A549 (cell line): ENCODE measurements around the gene OR2T10.

Experiments
- BHLHE40 ChIP-seq: IDR thresholded peaks from 2 replicates; pipeline ENCODE4 v1.6.1; 2012; ENCODE audit warnings: low read depth, low read length, inconsistent platforms
- ELK1 ChIP-seq: fragments of 150-350 bp; IDR thresholded peaks from 2 replicates; pipeline ENCODE4 v1.6.1; 2014; ENCODE audit warnings: low read depth, mild to moderate bottlenecking, low read length
- EP300 ChIP-seq, 2 experiments: fragments of >200 bp; sonication (Bioruptor Twin); formaldehyde crosslinking; IDR thresholded peaks; 2 replicates in 1 of 2; 3 replicates in 1 of 2; pipeline ENCODE4 v1.6.1; 2016 to 2017
- FOSL2 ChIP-seq, 2 experiments: fragments of 450-650 bp in 1 of 2; fragments of >200 bp in 1 of 2; sonication (Bioruptor Twin) in 1 of 2; formaldehyde crosslinking; IDR thresholded peaks; 2 replicates each; pipeline versions ENCODE4 v1.5.0 to v1.6.1; 2016 to 2020; ENCODE audit warnings: mild to moderate bottlenecking in 1 of 2, moderate library complexity in 1 of 2
- HOXA7 ChIP-seq: fragments of 250-450 bp; sonication (Bioruptor Pico); IDR thresholded peaks from 2 replicates; pipeline ENCODE4 v1.5.0; 2020; ENCODE audit warnings: mild to moderate bottlenecking, moderate library complexity
- JUN ChIP-seq, 2 experiments: fragments of >200 bp; sonication (Bioruptor Twin); formaldehyde crosslinking; IDR thresholded peaks; 2 replicates in 1 of 2; 3 replicates in 1 of 2; pipeline ENCODE4 v1.6.1; 2016 to 2017
- KDM1A ChIP-seq: fragments of 200-600 bp; sonication (generic); IDR thresholded peaks from 2 replicates; pipeline ENCODE4 v1.6.1; 2016; ENCODE audit warnings: low read depth, mild to moderate bottlenecking
- NR3C1 ChIP-seq: fragments of >200 bp; sonication (Bioruptor Twin); formaldehyde crosslinking; IDR thresholded peaks from 3 replicates; pipeline ENCODE4 v1.6.1; 2017
- POLR2A ChIP-seq: IDR thresholded peaks from 2 replicates; pipeline ENCODE4 v1.6.1; 2012; ENCODE audit warnings: mild to moderate bottlenecking, low read length
- POLR2AphosphoS2 ChIP-seq: conservative IDR thresholded peaks from 2 replicates; pipeline ENCODE4 v1.6.1; 2012; ENCODE audit warnings: low read length, improper control_type of control experiment, inconsistent platforms
- ZNF302 ChIP-seq: fragments of 250-450 bp; sonication (Bioruptor Pico); IDR thresholded peaks from 2 replicates; pipeline ENCODE4 v1.9.0; 2021; ENCODE audit warnings: inconsistent platforms, mild to moderate bottlenecking, moderate library complexity
- TF ChIP-seq, protein P1 (sequence below): fragments of >200 bp; sonication (Bioruptor Twin); formaldehyde crosslinking; IDR thresholded peaks from 3 replicates; pipeline ENCODE4 v1.5.1; 2016

DNA sequence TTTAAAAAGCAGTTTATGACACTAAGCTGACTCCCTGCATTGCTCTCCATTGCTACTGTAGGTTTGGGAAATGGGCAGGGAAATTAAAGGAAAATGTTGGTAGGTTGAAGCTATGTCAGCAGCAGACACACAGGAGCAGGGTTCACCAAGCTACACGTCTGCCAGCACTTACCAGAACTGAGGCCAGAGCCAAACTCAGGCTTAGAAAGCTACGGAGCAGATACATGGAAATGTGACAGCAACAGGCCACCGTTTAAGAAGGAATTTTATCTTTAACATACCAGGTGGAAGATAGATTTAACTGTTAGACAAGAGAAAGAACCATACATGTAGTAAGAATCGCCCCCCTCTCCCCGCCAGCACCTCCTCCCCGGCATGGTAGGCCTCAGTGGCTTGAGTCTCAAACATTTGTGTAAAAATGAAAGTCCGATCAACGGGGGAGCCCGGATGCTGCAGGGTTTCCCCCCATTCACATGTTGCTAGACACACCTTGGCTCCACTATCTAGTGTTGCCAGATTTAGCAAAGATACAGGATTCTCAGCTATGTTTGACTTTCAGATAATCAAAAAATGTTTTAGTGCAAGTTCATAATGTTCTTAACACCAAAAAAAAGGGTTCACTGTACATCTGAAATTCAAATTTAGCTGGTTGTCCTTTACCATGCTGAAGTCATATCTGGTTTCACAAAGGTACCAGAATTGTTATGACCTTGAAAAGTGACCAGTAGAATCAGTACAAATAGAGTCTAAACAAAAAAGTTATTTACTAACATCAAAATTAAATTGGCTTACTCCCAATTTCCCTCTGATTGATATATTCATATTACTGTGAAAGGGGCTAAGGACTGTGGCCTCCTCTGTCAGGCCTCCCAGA is 30.7 kb upstream of the OR2T10 start:
- TF ChIP-seq POLR2AphosphoS2, result no peak
- TF ChIP-seq POLR2A, result no peak
- TF ChIP-seq FOSL2 (IDR thresholded peaks at IDR 0.05), result no peak
- no peak for TF ChIP-seq FOSL2 (CRISPR knock-in tag; IDR thresholded peaks at IDR 0.05)
- no peak for TF ChIP-seq BHLHE40
- no peak for TF ChIP-seq EP300 (IDR thresholded peaks at IDR 0.05)
- no peak for TF ChIP-seq KDM1A
- TF ChIP-seq, protein P1, sequence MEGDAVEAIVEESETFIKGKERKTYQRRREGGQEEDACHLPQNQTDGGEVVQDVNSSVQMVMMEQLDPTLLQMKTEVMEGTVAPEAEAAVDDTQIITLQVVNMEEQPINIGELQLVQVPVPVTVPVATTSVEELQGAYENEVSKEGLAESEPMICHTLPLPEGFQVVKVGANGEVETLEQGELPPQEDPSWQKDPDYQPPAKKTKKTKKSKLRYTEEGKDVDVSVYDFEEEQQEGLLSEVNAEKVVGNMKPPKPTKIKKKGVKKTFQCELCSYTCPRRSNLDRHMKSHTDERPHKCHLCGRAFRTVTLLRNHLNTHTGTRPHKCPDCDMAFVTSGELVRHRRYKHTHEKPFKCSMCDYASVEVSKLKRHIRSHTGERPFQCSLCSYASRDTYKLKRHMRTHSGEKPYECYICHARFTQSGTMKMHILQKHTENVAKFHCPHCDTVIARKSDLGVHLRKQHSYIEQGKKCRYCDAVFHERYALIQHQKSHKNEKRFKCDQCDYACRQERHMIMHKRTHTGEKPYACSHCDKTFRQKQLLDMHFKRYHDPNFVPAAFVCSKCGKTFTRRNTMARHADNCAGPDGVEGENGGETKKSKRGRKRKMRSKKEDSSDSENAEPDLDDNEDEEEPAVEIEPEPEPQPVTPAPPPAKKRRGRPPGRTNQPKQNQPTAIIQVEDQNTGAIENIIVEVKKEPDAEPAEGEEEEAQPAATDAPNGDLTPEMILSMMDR, result no peak
- TF ChIP-seq ELK1, result no peak
- no peak for TF ChIP-seq HOXA7
- no peak for TF ChIP-seq JUN (IDR thresholded peaks at IDR 0.05)
- no peak for TF ChIP-seq NR3C1
- TF ChIP-seq ZNF302 (CRISPR knock-in tag), result no peak
